Tongue (tissue), 2 donors: ENCODE measurements around the gene GNAS-AS1. TPM values are rescaled to one million over a fixed set of nuclear protein-coding genes. Genes with fewer than 3 reads are reported as not detected.
A peak's percentile ranks its signal among the peaks of the same experiment; 100 is the strongest.

Source experiments
- DNase-seq: peaks from one replicate; pipeline ENCODE4 v3.0.0-alpha.2; 2015
- total RNA-seq: library from RNA; depleted of rRNA; stranded (reverse); fragments of >200 nt; gene quantifications from one replicate; pipeline ENCODE4 v1.2.3, GENCODE V29; 2014

The GNAS-AS1 gene
- total RNA-seq, 1 donor from 2014 or later: 2.5 TPM

DNA sequence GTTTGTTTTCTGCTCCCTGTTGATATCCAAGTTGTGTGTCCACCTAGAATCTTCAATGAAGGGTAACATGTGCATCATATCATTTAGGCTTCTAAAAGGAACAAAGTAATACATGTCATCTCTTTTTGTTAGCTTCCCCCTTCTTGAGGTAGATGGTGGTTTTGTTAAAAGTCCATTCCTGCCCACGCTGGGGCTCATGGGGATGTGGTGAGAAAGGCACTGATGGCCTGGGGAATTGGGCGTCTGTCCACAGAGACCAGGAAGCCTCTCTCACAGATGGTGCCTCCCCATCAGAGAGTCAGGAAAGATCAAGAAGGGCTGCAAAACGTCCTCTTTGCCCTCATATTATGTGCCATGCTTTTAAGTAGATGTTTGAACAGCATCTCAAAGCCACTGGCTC is 34.3 kb upstream of the GNAS-AS1 start:
- DNase-seq: no peak

DNA sequence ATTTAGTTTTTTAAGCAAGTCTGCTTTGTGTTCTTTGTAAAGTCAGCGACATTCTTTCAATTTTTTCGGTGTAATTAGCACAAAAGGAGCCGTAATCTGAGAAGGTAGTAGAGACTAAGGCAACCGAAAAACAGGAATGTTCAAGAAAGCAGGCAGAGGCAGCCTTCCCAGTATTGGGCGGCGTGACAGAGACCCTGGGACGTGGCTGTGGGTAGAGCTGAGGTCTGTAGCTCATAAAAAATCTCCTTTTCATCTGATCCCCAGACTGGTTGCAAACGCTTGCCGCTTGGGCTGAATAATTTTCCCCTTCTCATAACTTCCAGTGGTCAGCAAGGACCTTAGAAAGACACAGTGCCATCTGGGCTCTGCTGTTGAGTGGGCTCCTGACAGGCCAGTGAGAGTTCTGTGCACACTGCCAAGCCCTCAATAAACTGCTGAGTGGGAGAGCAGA is 32.6 kb upstream of the GNAS-AS1 start:
- peak; percentile 58 for DNase-seq

- no peak for DNase-seq
Observed at GRCh38 chr20:58882704-58883089, 32.0 kb upstream of the GNAS-AS1 start.

DNA sequence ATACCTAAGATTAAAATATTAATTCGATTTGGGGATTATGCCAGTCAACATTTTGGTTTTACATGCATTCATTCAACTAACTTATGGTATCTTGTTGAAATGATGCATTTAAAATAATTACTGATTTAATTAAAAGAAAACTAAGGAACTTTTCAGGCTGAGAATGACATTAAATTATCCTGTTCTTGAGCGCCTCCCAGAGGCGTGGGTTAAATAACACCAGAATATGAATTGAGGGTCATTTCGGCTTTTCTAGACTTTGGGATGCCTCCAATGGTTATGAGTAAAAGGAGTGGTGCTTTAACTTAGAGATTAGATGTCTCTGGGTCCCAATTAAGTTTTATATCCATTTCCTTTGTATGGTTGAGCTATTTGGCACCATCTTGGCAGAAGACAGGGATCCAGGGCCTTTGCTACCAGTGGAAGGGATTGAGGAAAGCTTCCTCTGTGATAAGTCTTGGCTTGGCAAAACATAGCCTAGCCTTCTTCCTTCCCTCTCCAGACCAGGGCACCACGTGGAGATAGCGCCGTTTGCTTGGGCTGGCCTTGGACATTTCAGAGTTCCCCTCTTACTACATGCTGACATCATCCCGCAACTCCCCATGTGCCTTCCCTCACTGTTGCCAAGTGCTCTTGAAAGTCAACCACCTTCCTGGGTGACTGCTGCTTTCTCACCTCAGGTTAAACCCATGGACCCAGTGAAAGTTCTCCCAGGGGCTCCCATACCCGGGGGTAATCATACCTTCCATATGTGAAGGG is 30.5 kb upstream of the GNAS-AS1 start:
- no peak for DNase-seq

- DNase-seq: no peak
Observed at GRCh38 chr20:58880441-58880840, 29.7 kb upstream of the GNAS-AS1 start.

- DNase-seq: no peak
Observed at GRCh38 chr20:58878399-58878798, 27.7 kb upstream of the GNAS-AS1 start.

DNA sequence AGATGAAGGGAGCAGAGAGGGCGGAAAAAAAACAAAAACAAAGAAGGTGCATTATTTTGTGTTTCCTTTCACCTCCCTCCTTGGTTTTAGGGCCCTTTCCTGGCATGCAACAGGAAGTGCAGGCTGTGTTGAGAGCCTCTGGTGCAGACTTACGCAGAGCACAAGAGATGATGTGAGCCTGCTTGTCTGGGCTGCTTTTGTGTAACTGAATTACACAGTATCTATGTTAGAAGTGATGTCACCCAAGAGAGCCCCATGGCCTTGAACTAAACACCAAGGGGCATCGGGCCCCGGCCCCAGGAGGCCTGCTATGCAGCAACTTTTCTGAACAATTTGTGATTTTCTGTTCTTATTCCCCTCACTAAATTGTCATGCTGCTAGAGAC is 27.3 kb upstream of the GNAS-AS1 start:
- no peak for DNase-seq

DNA sequence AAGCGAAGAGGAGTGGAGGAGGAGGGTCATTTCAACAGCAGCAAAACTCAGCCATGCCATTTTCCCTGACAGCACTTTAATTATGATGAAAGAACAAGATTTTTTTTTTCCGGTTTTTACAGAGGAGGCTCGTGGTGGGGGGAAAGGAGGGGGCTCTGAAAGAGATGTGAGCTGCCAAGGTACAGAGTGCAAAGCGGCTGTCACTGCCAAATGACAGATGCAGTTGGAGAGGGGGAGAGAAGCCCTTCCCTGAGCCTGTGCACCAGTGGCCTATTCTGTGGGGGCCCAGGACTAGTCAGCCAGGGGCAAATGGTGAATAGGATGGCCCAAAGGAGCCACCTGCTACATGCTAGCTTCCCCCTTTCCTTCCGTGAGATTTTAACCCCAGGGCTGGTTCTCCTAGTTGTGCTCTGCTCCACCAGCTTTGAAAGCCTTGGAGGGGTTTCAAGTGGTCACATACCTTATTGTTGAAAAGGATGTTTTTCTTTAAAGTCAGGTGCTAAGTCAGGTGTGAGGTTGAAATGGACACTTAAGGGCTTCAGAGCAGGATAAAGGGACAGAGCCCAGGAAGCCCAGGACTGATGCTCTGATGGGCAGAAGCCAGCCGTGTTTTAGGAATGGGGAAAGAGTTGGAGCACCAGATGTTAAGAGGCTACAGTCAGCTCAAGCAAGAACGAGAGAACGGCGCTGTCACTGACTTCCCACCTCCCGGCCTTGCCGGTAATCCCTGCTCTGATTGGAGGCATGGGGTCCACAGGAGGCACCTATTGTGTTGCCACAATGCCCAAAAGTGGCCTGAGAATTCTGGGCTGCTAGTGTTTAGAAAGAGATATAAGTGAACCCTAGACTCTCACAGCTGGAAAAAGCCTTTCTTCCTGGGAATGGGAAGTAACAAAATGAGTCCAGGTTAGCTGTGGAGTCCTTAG is 26.6 kb upstream of the GNAS-AS1 start:
- DNase-seq: no peak

- DNase-seq: no peak
Observed at GRCh38 chr20:58876437-58876836, 25.7 kb upstream of the GNAS-AS1 start.

- DNase-seq: no peak
Observed at GRCh38 chr20:58875541-58876134, 24.9 kb upstream of the GNAS-AS1 start.

GRCh38 chr20:58875111-58875510 is 24.4 kb upstream of the GNAS-AS1 start:
- DNase-seq: no peak

DNA sequence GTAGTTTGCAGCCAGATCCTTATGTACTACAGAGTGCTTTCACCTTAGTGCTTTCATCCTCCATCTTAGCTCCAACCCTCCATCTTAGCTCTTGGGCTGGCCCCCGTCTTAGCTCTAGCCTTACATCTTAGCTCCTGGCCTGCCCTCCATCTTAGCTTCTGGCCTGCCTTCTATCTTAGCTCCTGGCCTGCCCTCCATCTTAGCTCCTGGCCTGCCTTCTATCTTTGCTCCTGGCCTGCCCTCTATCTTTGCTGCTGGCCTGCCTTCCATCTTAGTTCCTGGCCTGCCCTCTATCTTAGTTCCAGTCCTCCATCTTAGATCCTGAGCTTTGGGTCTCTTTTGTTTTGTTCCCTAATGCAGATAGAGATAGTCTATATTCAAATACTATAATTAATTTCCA is 23.8 kb upstream of the GNAS-AS1 start:
- no peak for DNase-seq

DNA sequence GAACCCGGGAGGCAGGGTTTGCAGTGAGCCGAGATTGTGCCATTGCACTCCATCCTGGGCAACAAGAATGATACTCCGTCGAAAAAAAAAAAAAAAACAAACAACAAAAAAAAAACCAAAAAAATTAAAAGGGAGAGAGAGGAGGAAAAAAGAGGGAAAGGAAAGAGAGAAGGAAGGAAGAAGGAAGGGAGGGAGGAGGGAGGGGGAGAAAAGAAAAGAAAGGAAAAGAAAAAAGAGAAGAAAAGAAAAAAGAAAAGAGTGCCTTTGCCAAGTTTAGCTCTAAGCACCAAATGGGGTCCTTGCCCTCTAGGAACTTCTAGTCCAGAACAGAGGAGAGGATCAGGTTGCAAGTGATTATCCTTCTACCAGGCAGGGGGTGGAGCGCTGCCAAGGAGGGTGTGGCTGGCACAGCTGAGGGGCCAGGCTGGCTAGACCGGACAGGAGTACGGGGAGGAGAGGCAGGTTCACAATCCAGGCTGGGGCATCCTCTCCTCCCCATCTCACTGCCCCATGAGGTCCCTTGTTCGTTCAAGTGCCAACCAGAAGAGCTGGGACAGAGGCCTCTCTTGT is 20.9 kb upstream of the GNAS-AS1 start:
- peak; percentile 59 for DNase-seq

- DNase-seq: peak; percentile 88
Observed at GRCh38 chr20:58870293-58871014, 19.8 kb upstream of the GNAS-AS1 start.

GRCh38 chr20:58869662-58870227 is 19.0 kb upstream of the GNAS-AS1 start:
- no peak for DNase-seq

DNA sequence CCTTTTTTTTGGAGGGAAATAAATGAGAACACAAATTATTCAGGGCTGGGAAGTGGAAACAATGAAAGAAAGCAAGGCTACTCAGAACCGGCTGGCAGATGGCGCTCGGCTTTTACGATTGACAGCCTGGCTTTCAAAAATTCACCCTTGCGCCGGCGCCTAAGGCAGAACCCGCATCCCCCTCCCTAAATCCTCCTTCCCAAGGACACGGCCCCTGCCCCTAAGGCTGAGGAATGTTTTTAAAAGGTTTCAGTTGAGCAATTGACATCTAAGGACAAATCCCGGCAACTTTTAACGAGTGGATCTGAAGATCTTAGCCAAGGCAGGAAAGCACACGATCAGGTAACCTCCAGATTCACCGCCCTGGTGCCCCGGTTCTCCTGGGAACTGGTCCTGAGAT is 18.1 kb upstream of the GNAS-AS1 start:
- peak; percentile 67 for DNase-seq

DNA sequence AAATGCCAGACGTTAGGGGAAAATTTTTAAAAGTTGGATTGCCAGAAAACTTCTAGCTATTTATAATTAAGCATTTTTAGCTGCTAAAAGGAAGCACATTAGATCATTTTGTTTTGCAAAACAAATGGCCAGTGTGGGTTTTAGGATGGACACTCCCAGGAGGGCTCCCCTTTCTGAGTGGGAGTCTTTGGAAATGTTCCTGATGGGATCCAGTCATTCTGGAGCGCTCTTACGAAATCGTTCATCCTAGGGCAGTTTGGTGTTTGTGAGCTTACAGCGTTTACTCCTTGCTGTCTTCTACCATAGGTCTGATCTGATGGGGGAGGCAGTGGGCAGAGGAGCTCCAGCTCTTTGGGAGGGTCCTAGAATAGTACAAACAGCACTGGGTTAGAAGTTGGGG is 16.5 kb upstream of the GNAS-AS1 start:
- no peak for DNase-seq

DNA sequence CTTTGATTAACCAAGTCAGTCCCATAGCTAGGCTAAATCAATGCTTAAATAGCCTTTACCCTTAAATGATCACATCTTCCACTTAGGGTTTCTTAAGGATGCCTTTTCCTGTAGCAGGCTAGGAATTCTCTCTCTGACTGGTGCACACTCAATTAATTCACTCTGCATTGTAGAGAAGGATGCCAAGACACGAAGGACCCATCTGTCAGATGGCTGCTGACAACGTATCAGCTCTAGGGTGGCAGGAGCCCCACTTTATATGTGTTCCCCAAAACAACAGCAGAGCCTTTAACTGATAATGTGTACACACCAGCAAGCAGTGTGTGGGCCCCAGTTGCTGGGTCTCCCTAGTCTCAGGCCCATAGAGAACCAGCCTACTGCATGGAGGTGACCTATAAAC is 15.1 kb upstream of the GNAS-AS1 start:
- DNase-seq: no peak

DNA sequence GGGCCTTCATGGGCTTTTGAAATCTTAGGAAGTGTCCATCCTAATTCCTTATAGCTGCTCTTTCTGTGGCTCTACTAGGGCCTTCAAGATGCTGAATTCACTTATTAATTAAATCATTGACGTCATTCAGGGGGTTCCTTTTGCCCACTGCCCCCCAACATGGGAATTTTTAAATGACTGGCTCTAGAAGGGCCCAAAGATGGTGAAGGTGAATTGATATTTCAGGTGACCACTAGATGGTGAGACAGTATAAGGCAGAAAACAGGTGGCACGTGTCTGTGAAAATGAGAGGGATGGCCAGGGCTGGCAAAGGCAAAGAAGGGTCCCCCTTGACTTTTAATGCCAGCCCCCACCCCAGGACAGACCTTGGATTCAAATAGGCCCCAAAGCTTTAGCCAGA is 13.6 kb upstream of the GNAS-AS1 start:
- DNase-seq: no peak

DNA sequence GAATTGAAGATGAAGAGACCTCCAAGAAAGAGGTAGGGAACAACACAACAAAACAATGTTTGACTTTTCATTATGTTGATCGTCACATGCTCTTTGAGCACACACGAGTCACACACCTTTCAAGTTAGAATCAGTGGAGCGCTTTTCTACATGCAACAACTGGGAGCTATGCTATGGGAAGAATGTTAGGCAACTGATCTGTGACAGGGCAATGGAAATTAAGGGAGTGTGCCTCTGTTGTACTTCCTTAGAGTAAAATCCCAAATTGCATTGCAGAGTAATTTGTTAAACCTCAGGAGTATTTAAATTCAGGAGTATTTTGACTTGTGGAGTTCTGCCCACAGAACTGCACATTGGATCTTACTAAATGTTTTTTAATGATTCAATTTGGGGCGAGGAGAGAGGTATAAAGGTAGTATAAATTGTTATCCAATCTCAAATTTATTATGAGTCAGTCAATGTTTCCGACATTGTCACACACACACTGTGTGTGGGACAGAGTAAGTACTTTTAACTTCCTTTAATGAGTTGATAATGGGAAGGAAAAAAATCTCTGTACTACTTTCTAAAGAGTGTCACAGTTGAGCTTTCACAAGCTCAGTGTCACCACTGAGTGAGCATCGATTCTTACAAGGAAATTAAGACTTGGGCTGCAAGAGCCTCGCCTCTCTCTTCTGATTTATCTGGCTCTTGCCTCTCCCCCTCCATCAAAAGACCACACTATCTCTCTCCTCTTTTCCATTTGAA is 12.5 kb upstream of the GNAS-AS1 start:
- DNase-seq: no peak
